Spleen (tissue), 7 donors: ENCODE data around the gene PCGF3.

Experiments
- CTCF ChIP-seq, 11 experiments: fragments of 200-600 bp in 7 of 11; fragments of 450-650 bp in 4 of 11; sonication (generic) in 4 of 11; IDR thresholded peaks in 8 of 11; conservative IDR thresholded peaks in 3 of 11; 1 replicate in 7 of 11; 2 replicates in 4 of 11; pipeline versions ENCODE4 v1.4.0 to v1.8.0; 2016 to 2021; ENCODE audit warnings: antibody characterized with exemption in 11 of 11, inconsistent platforms in 4 of 11, mild to moderate bottlenecking in 1 of 11
- POLR2A ChIP-seq, 3 donors: fragments of 450-650 bp; IDR thresholded peaks; one replicate each; pipeline ENCODE4 v1.5.1; 2017; ENCODE audit warnings: antibody characterized with exemption in 3 of 3, mild to moderate bottlenecking in 1 of 3
- donor health status: DM: no; HTN: no; CAD: no; lungs with moderate emphysema.
- donor health status: DM: no; HTN: no; CAD: no.
- donor health status: DM: no; HTN: no; CAD: no.

- TF ChIP-seq POLR2A (IDR thresholded peaks at IDR 0.05) (no peak), CTCF (IDR thresholded peaks at IDR 0.05 in 8 of 11, conservative IDR thresholded peaks at IDR 0.05 in 3 of 11) (no peak)
Observed at GRCh38 chr4:740011-740410, 34.4 kb downstream of the PCGF3 start.
